ENCODE results near the gene ANAPC13.

GRCh38 chr3:134446800-134447199, 39.0 kb downstream of the ANAPC13 start:
- TF ChIP-seq TAF1 (IDR thresholded peaks at IDR 0.05; ENCODE audit: borderline replicate concordance, low read depth, low read length) (no peak), POLR2A (IDR thresholded peaks at IDR 0.05; ENCODE audit: low read depth, low read length) (no peak)
